Stimulated activated CD8-positive, alpha-beta memory T cell treated with anti-CD3 and anti-CD28 coated beads, Interleukin-7, amount 100 ng/mL, for 24 hours (primary cell): Measurements from ENCODE around the gene HS2ST1.
"Not testable (repeated sequence)": the region's sequence is repeated elsewhere in the genome, so short reads cannot be mapped to it uniquely, and the experiment has no call there.

ENCODE experiments used
- DNase-seq: peaks from one replicate; pipeline ENCODE4 v3.0.0-alpha.2; 2020; ENCODE audit warnings: low read depth

HS2ST1 gene

DNA sequence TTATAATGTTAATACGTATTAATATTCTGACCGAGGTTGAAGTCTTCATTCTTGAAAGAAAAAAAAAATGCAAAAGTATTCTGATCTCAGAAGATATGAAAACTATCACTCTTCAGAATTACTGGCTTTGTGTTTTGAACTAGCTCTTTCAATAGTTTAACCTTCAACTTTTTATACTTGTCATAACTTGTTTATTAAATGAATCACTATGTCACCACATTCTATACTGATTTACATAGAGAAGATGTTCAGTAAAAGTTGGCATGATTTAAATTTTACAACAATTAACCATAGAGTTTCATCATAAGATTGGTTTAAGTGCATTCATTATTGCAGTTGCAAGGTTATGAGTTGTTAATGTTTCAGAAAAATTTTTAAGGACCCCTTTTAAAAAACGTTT is 57.3 kb downstream of the HS2ST1 start:
- no peak for DNase-seq

GRCh38 chr1:86972262-86972661 is 57.8 kb downstream of the HS2ST1 start:
- DNase-seq = no peak

DNA sequence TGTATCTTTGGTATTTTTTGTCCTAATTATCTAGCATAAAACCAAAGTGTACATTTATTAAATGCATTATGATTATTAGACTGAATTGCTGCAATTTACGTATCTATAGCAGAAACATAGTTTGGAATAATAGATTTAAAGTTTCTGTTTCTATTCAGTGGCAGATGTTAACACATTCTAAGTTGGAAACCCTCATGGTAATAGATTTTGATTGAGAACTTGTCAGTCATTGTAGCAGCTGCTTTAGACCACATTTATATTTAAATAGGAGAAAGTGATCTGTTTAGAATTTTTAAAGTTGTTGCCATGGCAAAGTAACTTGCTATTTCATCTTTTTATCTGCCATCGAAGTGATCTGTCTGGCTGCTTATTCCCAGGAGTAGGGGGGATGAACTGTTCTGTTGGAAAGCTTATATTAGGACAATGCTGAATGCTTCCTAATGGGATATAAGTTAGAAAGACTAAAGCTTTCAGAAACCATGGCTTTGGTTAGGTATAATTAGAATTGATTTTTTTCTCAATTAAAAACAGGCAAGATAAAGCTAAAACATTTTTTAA is 61.6 kb downstream of the HS2ST1 start:
- DNase-seq = no peak

GRCh38 chr1:86976664-86977063 is 62.2 kb downstream of the HS2ST1 start:
- no peak for DNase-seq

DNA sequence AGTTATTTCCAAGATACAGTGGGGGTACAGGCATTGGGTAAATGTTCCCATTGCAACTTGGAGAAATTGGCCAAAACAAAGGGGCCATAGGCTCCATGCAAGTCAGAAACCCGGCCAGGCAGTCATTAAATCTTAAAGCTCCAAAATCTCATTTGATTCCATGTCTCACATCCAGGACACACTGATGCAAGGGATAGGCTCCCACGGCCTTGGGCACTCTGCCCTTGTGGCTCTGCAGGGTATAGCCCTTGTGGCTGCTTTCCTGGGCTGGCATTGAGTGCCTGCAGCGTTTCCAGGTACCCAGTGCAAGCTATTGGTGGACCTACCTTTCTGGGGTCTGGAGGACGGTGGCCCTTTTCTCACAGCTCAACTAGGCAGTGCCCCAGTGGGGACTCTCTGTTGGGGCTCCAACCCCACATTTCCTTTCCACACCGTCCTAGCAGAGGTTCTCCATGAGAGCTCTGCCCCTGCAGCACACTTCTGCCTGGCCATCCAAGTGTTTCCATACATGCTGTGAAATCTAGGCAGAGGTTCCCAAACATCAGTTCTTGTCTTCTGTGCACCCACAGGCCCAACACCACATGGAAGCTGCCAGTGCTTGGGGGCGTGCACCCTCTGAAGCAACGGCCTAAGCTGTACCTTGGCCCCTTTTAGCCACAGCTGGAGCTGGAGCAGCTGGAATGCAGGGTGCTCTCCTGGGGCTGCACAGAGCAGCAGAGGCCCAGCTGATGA is 67.2 kb downstream of the HS2ST1 start:
- no peak for DNase-seq

DNA sequence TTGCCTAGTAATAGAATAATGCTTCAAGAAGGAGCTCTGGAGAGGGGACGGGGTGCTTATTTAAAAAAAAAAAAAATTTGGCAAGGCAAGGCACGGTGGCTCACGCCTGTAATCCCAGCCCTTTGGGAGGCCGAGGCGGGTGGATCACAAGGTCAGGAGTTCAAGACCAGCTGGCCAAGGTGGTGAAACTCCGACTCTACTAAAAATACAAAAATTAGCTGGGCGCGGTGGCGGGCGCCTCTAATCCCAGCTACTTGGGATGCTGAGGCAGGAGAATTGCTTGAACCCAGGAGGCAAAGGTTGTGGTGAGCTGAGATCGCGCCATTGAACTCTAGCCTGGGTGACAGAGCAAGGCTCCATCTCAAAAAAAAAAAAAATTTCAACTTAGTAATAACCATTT is 69.2 kb downstream of the HS2ST1 start:
- not testable (repeated sequence) for DNase-seq

DNA sequence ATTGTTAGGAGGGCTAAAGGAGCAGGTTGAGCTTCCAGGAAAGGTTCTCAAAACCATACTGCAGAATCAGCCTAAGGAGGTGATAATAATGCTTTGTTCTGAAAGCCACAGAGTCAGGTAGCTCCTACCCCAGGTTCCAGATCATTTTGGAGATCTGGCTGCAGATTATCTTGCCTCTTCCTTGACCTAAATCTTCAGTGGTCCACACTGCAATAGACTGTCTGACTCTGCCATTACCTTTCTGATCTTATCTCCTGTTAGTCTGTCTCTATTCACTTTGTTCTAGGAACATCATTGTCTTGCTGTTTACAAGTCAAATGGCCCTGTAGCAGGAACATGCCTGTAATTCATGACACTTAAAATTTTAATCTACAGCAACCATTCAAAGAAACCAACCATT is 73.0 kb downstream of the HS2ST1 start:
- DNase-seq = no peak

DNA sequence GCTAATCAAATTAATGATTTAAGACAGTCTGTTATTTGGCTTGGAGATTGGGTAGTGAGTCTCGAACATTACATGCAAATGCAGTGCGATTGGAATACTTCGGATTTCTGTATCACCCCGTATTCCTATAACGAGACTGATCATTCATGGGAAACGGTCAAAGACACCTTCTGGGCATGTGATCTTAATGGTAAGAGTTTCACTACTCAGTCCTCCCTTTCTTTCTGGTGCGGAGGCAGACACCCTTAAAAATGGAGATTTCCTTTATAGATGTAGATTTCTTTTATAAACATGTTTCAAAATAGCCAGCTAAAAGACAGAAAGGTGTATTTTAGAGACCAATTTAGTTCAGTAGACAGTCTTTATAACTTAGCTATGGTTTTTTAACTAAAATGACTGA is 74.4 kb downstream of the HS2ST1 start:
- DNase-seq = no peak

DNA sequence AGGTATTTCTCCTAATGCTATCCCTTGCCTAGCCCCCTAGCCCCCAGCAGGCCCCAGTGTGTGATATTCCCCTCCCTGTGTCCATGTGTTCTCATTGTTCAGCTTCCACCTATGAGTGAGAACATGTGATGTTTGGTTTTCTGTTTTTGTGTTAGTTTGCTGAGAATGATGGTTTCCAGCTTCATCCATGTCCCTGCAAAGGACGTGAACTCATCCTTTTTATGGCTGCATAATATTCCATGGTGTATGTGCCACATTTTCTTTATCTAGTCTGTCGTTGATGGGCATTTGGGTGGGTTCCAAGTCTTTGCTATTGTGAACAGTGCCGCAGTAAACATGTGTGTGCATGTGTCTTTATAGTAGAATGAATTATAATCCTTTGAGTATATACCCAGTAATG is 75.3 kb downstream of the HS2ST1 start:
- DNase-seq = not testable (repeated sequence)

- DNase-seq = no peak
These were observed 76.4 kb downstream of the HS2ST1 start for GRCh38 chr1:86990826-86991225.

DNA sequence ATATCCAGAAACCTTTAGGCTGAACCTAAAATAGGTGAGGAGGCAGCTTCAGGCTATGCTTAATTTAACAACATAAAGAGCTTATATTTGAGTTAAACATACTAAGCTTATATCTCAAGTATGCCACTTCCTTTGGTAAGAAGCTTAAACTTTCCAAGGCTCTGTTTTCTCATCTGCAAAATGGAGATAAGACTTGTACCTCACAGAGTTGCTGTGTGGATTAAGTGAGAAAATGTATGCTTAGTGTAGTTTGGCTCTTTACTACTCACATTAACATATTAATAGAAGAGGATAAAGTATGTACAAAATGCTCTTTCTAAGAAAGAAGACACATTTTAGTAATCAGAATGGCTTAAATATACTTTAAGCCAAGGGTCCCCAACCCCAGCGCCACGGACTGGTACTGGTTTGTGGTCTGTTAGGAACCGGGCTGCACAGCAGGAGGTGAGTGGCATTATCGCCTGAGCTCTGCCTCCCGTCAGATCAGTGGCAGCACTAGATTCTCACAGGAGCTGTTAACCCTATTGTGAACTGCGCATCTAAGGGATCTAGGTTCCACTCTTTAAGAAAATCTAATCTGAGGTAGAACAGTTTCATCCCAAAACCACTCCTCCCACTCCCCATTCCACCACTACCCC is 77.2 kb downstream of the HS2ST1 start:
- DNase-seq = no peak

DNA sequence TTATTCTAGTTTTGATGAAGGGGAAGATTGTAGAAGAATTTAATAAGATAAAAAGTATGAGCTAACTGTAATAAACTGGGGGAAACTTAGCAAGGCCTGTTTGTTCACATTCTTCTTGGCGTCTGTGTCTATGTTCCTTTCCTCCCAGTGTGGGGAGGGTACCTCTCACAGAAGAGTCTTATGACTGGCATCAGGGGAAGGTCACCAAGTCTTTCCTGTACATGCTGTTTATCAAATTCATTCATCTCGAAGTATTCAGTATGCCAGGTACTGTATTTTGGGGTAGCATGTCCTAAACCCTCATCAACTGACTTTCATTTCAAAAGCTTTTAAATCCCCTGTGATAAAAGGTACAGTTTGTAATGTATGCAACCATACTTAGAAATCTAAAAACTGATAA is 78.4 kb downstream of the HS2ST1 start:
- DNase-seq = no peak

DNA sequence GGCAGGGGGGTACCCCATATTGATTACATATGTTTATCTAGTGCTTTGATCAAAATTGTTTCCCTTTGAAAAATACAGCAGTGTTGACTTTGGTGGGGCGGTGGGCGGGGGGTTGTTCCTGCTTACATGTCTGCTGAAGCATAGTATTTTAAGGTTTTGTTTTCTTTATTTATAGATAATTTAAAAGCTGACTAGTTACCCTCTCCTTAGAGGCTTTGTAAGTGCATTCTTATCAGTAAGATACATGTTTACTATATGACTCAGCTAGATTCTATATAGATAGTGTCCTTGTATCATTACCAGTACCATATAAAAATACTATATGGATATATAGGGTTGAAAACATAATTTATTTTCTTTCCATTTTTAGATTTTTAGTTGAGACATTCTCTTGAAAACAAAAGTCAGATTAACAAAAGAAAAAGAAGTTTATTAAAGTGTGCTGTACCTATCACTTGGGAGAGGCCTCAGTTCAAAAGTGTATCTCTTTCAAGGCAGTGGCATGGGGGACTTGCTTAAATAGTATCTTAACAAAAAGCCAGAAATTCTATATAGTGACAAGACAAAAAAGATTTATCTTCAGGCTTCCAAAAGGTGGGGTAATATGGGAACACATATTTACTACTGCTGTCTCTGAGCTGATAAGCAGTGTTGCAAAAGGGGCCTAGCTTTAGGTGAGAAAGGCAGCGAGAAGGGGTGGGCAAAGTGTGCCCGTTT is 79.0 kb downstream of the HS2ST1 start:
- DNase-seq = no peak

- DNase-seq = no peak
These were observed 79.6 kb downstream of the HS2ST1 start for GRCh38 chr1:86994061-86994460.

GRCh38 chr1:86997538-86997937 is 83.1 kb downstream of the HS2ST1 start:
- DNase-seq = no peak

DNA sequence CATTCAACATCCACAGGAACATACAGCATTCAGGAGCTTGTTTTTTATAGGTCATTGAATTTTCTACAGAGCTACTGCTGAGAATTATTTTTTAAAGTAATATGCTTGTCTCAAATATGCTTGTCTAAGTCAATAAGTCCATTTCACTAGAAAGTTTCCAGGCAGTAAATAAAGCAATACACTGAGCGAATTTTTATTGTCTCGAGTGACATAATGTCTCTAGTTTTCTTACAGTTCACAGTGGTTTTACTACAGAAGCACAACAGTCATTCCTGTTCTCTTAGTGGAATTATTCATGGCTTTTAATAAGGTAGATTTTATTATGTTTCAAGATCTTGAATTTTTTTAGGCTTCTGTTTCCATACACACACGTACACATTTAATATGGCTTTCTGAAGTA is 83.8 kb downstream of the HS2ST1 start:
- DNase-seq = no peak

DNA sequence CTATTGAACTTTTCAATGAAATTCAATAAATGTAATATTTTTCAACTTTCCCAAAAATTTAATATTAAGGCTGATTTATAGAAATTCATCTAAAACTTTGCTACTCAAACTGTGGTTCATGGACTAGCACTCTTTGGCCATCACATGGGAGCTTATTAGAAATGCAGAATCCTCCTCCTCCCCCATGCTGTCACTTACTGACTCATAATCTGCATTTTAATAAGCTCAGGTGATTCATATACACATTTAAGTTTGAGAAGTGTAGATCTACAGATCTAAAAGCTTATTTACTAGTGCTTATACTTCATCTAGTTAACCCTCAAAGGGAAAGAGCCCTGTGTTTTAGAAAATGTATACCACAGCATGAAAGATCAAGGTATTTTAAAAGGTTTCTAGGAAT is 84.3 kb downstream of the HS2ST1 start:
- DNase-seq = no peak

- DNase-seq = no peak
These were observed 86.0 kb downstream of the HS2ST1 start for GRCh38 chr1:87000460-87000859.

DNA sequence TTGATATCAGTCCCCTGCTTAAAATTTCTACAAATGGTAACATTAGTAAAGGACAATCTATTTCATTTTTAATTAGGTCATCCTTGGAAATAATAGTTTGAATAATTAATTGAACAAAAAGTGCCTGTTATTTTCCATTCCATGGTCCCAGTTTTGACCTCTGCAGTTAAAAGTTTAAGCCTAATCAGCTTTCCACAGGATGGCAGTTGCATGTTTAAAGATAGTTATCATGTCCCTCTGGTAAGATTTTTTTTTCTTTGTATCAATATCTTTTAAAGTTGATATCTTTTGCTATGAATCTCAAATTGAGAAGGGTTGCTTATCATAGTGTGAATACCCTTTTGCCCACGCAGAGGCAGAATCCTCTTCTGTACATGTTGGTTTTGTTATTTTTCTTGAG is 90.4 kb downstream of the HS2ST1 start:
- DNase-seq = no peak

DNA sequence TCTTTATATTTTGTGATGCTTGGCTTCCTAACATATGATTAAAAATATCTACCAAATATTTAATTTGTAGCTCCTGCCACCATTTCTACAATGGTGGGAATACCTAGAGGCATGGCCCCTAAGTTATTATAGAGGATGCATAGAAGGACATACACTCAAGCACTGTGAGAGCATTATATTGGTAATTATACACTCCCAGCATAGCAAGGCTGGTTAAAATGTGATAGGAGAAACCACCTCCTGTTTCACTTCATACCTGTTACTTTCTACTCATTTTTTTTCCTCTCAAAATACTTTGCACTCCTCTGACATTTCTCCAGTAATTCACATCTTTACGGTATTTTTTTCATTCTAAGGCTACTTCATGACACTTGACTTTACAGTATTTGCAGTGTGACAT is 92.9 kb downstream of the HS2ST1 start:
- DNase-seq = no peak

GRCh38 chr1:87013385-87013784 is 99.0 kb downstream of the HS2ST1 start:
- not testable (repeated sequence) for DNase-seq

DNA sequence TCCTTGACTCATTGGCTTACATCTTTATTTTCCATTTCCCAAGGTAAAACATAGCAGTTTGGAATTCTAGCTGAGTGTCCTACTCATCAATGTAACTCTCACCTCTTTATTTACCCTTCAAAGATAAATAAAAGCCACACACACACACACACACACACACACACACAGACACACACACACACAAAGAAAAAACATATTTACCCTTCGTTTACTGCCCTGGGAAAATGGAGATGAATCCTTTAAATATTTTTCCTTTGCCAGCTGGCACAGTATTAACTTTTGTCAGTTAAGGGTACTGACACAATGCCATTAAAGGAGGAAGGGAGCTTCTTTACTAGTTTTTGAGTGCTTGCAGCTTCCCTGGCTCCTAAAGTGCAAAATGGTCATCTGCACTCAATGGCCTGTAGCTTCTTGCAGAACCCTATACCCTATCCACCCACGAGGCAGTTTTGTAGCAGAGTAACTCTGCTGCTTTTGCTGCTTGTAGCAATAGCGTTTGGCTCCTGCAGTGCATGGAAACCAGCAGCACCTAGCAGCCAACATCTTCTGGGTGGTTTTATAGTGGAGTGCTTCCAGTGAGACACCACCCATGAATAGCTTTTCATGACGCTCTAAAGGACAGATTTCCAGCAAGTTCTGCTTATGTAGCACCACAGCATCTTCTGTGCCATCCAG is 103.7 kb downstream of the HS2ST1 start:
- no peak for DNase-seq
